Measurements from ENCODE around the gene PLK4.
A peak's percentile ranks its signal among the peaks of the same experiment; 100 is the strongest.
"Not testable (repeated sequence)": the region's sequence is repeated elsewhere in the genome, so short reads cannot be mapped to it uniquely, and the experiment has no call there.

The PLK4 gene

GRCh38 chr4:127880763-127881562 is at the start of gene PLK4:
Gene PLK4 (plus strand): TSS chr4:127880893. CDS start chr4:127881135, 242 bp downstream.
- peak; percentile 83 to 94 (median 88) for DNase-seq

GRCh38 chr4:127832585-127832984 is 48.1 kb upstream of the PLK4 start:
- DNase-seq: no peak

- DNase-seq: no peak
Observed at GRCh38 chr4:127843704-127844600, 36.7 kb upstream of the PLK4 start.

GRCh38 chr4:127844601-127845116 is 36.0 kb upstream of the PLK4 start:
- no peak for DNase-seq

GRCh38 chr4:127846061-127846460 is 34.6 kb upstream of the PLK4 start:
- DNase-seq: no peak

GRCh38 chr4:127846765-127847164 is 33.9 kb upstream of the PLK4 start:
- DNase-seq: no peak

GRCh38 chr4:127849505-127850234 is 31.0 kb upstream of the PLK4 start:
- DNase-seq: no peak

GRCh38 chr4:127852661-127853060 is 28.0 kb upstream of the PLK4 start:
- no peak for DNase-seq

GRCh38 chr4:127856196-127856812 is 24.4 kb upstream of the PLK4 start:
- DNase-seq: no peak

- no peak for DNase-seq
Observed at GRCh38 chr4:127856813-127857447, 23.8 kb upstream of the PLK4 start.

- DNase-seq: no peak
Observed at GRCh38 chr4:127857641-127858040, 23.1 kb upstream of the PLK4 start.

GRCh38 chr4:127868196-127868595 is 12.5 kb upstream of the PLK4 start:
- DNase-seq: no peak

GRCh38 chr4:127870281-127870680 is 10.4 kb upstream of the PLK4 start:
- DNase-seq: no peak

- no peak for DNase-seq
Observed at GRCh38 chr4:127870688-127871087, 10.0 kb upstream of the PLK4 start.

- DNase-seq: no peak
Observed at GRCh38 chr4:127875791-127876190, 4.9 kb upstream of the PLK4 start.

- DNase-seq: no peak
Observed at GRCh38 chr4:127881563-127881864, 821 bp downstream of the PLK4 start.

GRCh38 chr4:127888559-127888958 is 7.9 kb downstream of the PLK4 start:
- DNase-seq: no peak

- no peak for DNase-seq
Observed at GRCh38 chr4:127889903-127890302, 9.2 kb downstream of the PLK4 start.

GRCh38 chr4:127896069-127896468 is 15.4 kb downstream of the PLK4 start:
- no peak for DNase-seq

GRCh38 chr4:127896528-127896927 is 15.8 kb downstream of the PLK4 start:
- no peak for DNase-seq

GRCh38 chr4:127899682-127900081 is 19.0 kb downstream of the PLK4 start:
- DNase-seq: not testable (repeated sequence)

- no peak for DNase-seq
Observed at GRCh38 chr4:127905029-127905428, 24.3 kb downstream of the PLK4 start.
